GM12878 (cell line): Measurements from ENCODE around the gene SYNPO. TPM values are rescaled to one million over a fixed set of nuclear protein-coding genes. Genes with fewer than 3 reads are reported as not detected.

Experiments used
- ATAC-seq: fragments of 200-7000 bp; cut with Tn5 transposase; 3 replicates; pipeline ENCODE4 v1.9.1; 2020; ENCODE audit warnings: mild to moderate bottlenecking, moderate library complexity
- BruUV-seq: library from RNA; stranded (reverse); fragments of 400-500 nt; replicated peaks from 2 replicates; lab custom pipeline; 2021; lab: Mats Ljungman, UMichigan
- CTCF ChIA-PET: fragments of 300-600 bp; sonication (Branson Sonifier 250); formaldehyde crosslinking; extraction: SDS; loops from one replicate; lab custom pipeline; 2021; ENCODE audit warnings: inconsistent platforms; lab: Yijun Ruan, JAX
- POLR2A ChIA-PET: fragments of 350-600 bp; formaldehyde crosslinking; extraction: SDS; loops from one replicate; lab custom pipeline; 2021; ENCODE audit warnings: inconsistent platforms; lab: Charles Lee
- RAD21 ChIA-PET: fragments of 300-600 bp; sonication (Branson Sonifier 250); formaldehyde crosslinking; loops from one replicate; lab custom pipeline; 2023; ENCODE audit warnings: antibody characterized with exemption; ENCODE audit not compliant: unreplicated experiment; lab: Charles Lee
- SMC1A ChIA-PET: fragments of 300-600 bp; sonication (Branson Sonifier 250); formaldehyde crosslinking; loops from one replicate; lab custom pipeline; 2023; ENCODE audit not compliant: unreplicated experiment, uncharacterized antibody; lab: Charles Lee
- DNase-seq: peaks from one replicate; pipeline ENCODE4 v3.0.0-alpha.2; 2011; ENCODE audit warnings: low read depth, low spot score
- FAIRE-seq: peaks from 3 replicates; lab custom pipeline; 2011; peaks lifted over from hg19 to GRCh38; lab: Jason Lieb, UNC
- H2AFZ ChIP-seq: 2 replicates; pipeline ENCODE4 v1.6.0; 2011; ENCODE audit warnings: low read depth, low read length, control low read depth; ENCODE audit not compliant: control insufficient read depth
- H3K27ac ChIP-seq: 2 replicates; pipeline ENCODE4 v1.5.1; 2011; ENCODE audit warnings: control low read depth; ENCODE audit not compliant: control insufficient read depth, insufficient read depth
- H3K27me3 ChIP-seq, 2 experiments: replicated peaks in 1 of 2; 2 replicates each; pipeline versions ENCODE4 v1.6.0 to v1.6.1; 2011; ENCODE audit warnings: low read length in 1 of 2; ENCODE audit not compliant: control insufficient read depth in 2 of 2, insufficient read depth in 2 of 2
- H3K36me3 ChIP-seq, 2 experiments: 2 replicates each; pipeline ENCODE4 v1.5.1; 2011; ENCODE audit warnings: low read length in 1 of 2; ENCODE audit not compliant: control insufficient read depth in 2 of 2, insufficient read depth in 2 of 2
- H3K4me1 ChIP-seq: 2 replicates; pipeline ENCODE4 v1.6.1; 2011; ENCODE audit warnings: mild to moderate bottlenecking, low read length, moderate library complexity, mixed read lengths; ENCODE audit not compliant: control insufficient read depth, insufficient read depth
- H3K4me2 ChIP-seq: 2 replicates; pipeline ENCODE4 v1.6.0; 2011; ENCODE audit warnings: control low read depth; ENCODE audit not compliant: control insufficient read depth, insufficient read depth
- H3K4me3 ChIP-seq: fragments of 200-600 bp; sonication (generic); 2 replicates; pipeline ENCODE4 v1.5.1; 2016
- H3K79me2 ChIP-seq: 2 replicates; pipeline ENCODE4 v1.6.0; 2011; ENCODE audit warnings: low read length; ENCODE audit not compliant: control insufficient read depth, insufficient read depth
- H3K9ac ChIP-seq: 2 replicates; pipeline ENCODE4 v1.8.0; 2011; ENCODE audit warnings: low read length, control low read depth, mixed read lengths; ENCODE audit not compliant: control insufficient read depth, insufficient read depth
- H3K9me3 ChIP-seq: replicated peaks from 3 replicates; pipeline ENCODE4 v1.5.1; 2011; ENCODE audit warnings: mild to moderate bottlenecking, low read length; ENCODE audit not compliant: control insufficient read depth, insufficient read depth
- H4K20me1 ChIP-seq: 2 replicates; pipeline ENCODE4 v1.6.0; 2011; ENCODE audit not compliant: control insufficient read depth, insufficient read depth
- BCL11A ChIP-seq: IDR thresholded peaks from 2 replicates; pipeline ENCODE4 v1.6.1; 2011; ENCODE audit warnings: low read depth, low read length
- HDAC2 ChIP-seq: fragments of 200-600 bp; sonication (generic); IDR thresholded peaks from 2 replicates; pipeline ENCODE4 v1.6.1; 2017
- RUNX3 ChIP-seq: IDR thresholded peaks from 2 replicates; pipeline ENCODE4 v1.6.1; 2012; ENCODE audit warnings: low read length, inconsistent platforms
- SIN3A ChIP-seq: IDR thresholded peaks from 2 replicates; pipeline ENCODE4 v1.6.1; 2012; ENCODE audit warnings: low read depth, low read length, improper control_type of control experiment
- TCF7 ChIP-seq: IDR thresholded peaks from 2 replicates; pipeline ENCODE4 v1.6.1; 2014; ENCODE audit warnings: antibody characterized with exemption, borderline replicate concordance
- USF2 ChIP-seq: IDR thresholded peaks from 2 replicates; pipeline ENCODE4 v1.6.1; 2011; ENCODE audit warnings: low read depth, low read length, improper control_type of control experiment, borderline replicate concordance
- WGBS: methylation state at CpG from one replicate; pipeline ENCODE4 v1.1.6; 2016; ENCODE audit warnings: low lambda C conversion rate; ENCODE audit not compliant: insufficient replicate concordance, insufficient coverage; ENCODE audit errors: missing lambda C conversion rate; 5-methylcytosine and 5-hydroxymethylcytosine counted together
- in situ Hi-C: fragments of 300-500 bp; cut with MboI; formaldehyde crosslinking; loops from 9 replicates; pipeline ENCODE4 v1.14.3; 2018; ENCODE audit warnings: mixed read lengths
- intact Hi-C: fragments of 100-400 bp; cut with micrococcal nuclease; formaldehyde crosslinking; loops from one replicate; pipeline ENCODE4 v1.14.2; 2022; ENCODE audit not compliant: unreplicated experiment
- polyA plus RNA-seq, 11 experiments: library from polyadenylated mRNA; depleted of rRNA in 4 of 11; unstranded in 6 of 11; stranded (reverse) in 5 of 11; fragments of >200 nt; fragmentation: Nextera tagmentation in 4 of 11; fragmentation: Illumina TruSeq in 1 of 11; extraction: Ambion mirVana in 4 of 11; extraction: Trizol in 1 of 11; gene quantifications; 1 replicate in 1 of 11; 2 replicates in 10 of 11; pipeline versions ENCODE4 v1.2.1 to v1.2.3, GENCODE V29; 2011 to 2016; ENCODE audit warnings: inconsistent platforms in 2 of 11, missing spikeins in 2 of 11, low read depth in 1 of 11
- total RNA-seq, 4 experiments: library from RNA; depleted of rRNA in 3 of 4; stranded (reverse); fragments of >200 nt in 3 of 4; fragmentation: Illumina TruSeq in 1 of 4; extraction: Trizol in 1 of 4; gene quantifications; 2 replicates each; pipeline versions ENCODE4 v1.2.1 to v1.2.3, GENCODE V29; 2013 to 2021

Gene SYNPO
- total and polyA plus RNA-seq, 10 of the 15 experiments (the other 5 are each of a cell fraction or from before 2014, with no cell fraction given), result 0.77 to 21.0 (median 3.9) TPM

GRCh38 chr5:150645070-150645700 is 4.7 kb downstream of the SYNPO start:
- CTCF ChIA-PET, result interaction anchor here (1.0 to 1.9 kb wide), 6 partner anchors 11 to 85 kb away, joined by 3 to 8 read pairs (median 4); no protein-coding TSS in a partner anchor
- no peaks in the 10 kb centered on the region for H3K79me2 ChIP-seq
- TF ChIP-seq SIN3A (no peak), HDAC2 (no peak), BCL11A (no peak), RUNX3 (no peak), USF2 (no peak), TCF7 (no peak)
- TF ChIP-seq, all 136 proteins: peak for 0
- BruUV-seq, result no TSS peak
- intact Hi-C loops (no loop called here), in situ Hi-C loops (no loop called here)
- Histone ChIP-seq H3K4me2 (no peak overlapping the region), H3K4me3 (no peak overlapping the region), H3K9ac (no peak overlapping the region), H3K36me3 (no peaks in the 10 kb centered on the region), H3K27me3 (no peaks in the 10 kb centered on the region), H2AFZ (no peak overlapping the region), H3K4me1 (no peaks in the 10 kb centered on the region), H3K9me3 (no peaks in the 10 kb centered on the region), H3K27ac (no peak overlapping the region), H4K20me1 (no peaks in the 10 kb centered on the region)
- POLR2A ChIA-PET, result no interaction called here
- WGBS, result 50% methylated on average over 4 of the region's 4 CpGs
- no peak for ATAC-seq
- no peak for DNase-seq
- RAD21 ChIA-PET, result interaction anchor here (1.5 kb wide), 1 partner anchor 89 kb away, joined by 5 read pairs; no protein-coding TSS in a partner anchor
- SMC1A ChIA-PET, result interaction anchor here (1.0 to 2.3 kb wide), 6 partner anchors 9 to 101 kb away, joined by 3 to 7 read pairs (median 4); no protein-coding TSS in a partner anchor
- FAIRE-seq, result no peak
